H1 (cell line): ENCODE results near the gene INTU. TPM values are rescaled to one million over a fixed set of nuclear protein-coding genes. Genes with fewer than 3 reads are reported as not detected.

Experiments used
- CTCF ChIA-PET: fragments of 300-600 bp; sonication (Branson Sonifier 250); formaldehyde crosslinking; loops from one replicate; lab custom pipeline; 2021; ENCODE audit not compliant: partially characterized antibody; lab: Charles Lee
- POLR2A ChIA-PET: fragments of 300-600 bp; sonication (Branson Sonifier 250); formaldehyde crosslinking; loops from one replicate; lab custom pipeline; 2021; ENCODE audit warnings: inconsistent platforms; ENCODE audit not compliant: partially characterized antibody; lab: Charles Lee
- DNase-seq, 2 experiments: peaks; one replicate each; pipeline versions ENCODE4 v3.0.0 to v3.0.0-alpha.2; 2010 to 2022; ENCODE audit warnings: low spot score in 2 of 2, low read depth in 1 of 2, mixed read lengths in 1 of 2
- FAIRE-seq: peaks from 2 replicates; lab custom pipeline; 2011; peaks lifted over from hg19 to GRCh38; lab: Jason Lieb, UNC
- H2AFZ ChIP-seq: 2 replicates; pipeline ENCODE4 v1.8.1; 2012; ENCODE audit warnings: low read length, inconsistent platforms
- H2AK5ac ChIP-seq: 2 replicates; pipeline ENCODE4 v1.6.1; 2013; ENCODE audit warnings: low read depth, low read length
- H2BK120ac ChIP-seq: replicated peaks from 2 replicates; pipeline ENCODE3; 2013; ENCODE audit warnings: low read depth, low read length, inconsistent platforms
- H2BK12ac ChIP-seq: 2 replicates; pipeline ENCODE4 v1.6.1; 2013; ENCODE audit warnings: low read depth, low read length
- H2BK15ac ChIP-seq: 2 replicates; pipeline ENCODE4 v1.6.1; 2013; ENCODE audit warnings: low read length
- H2BK20ac ChIP-seq: 2 replicates; pipeline ENCODE4 v1.6.1; 2013; ENCODE audit warnings: low read length
- H2BK5ac ChIP-seq: 2 replicates; pipeline ENCODE4 v1.6.1; 2013; ENCODE audit warnings: low read depth, low read length
- H3K14ac ChIP-seq: 2 replicates; pipeline ENCODE4 v1.6.1; 2013; ENCODE audit warnings: inconsistent platforms; ENCODE audit not compliant: insufficient read length
- H3K18ac ChIP-seq: 2 replicates; pipeline ENCODE4 v1.6.1; 2013; ENCODE audit warnings: low read length; ENCODE audit errors: extremely low read depth
- H3K23ac ChIP-seq: 2 replicates; pipeline ENCODE4 v1.6.1; 2013; ENCODE audit warnings: inconsistent platforms; ENCODE audit not compliant: insufficient read length
- H3K23me2 ChIP-seq: 2 replicates; pipeline ENCODE4 v1.6.1; 2013; ENCODE audit warnings: low read depth, low read length
- H3K27ac ChIP-seq: 2 replicates; pipeline ENCODE4 v1.6.1; 2011; ENCODE audit warnings: low read depth, low read length, inconsistent platforms
- H3K27me3 ChIP-seq, 4 experiments: replicated peaks in 1 of 4; 1 replicate in 1 of 4; 2 replicates in 3 of 4; pipeline versions ENCODE4 v1.6.1 to v1.8.1; 2011 to 2013; ENCODE audit warnings: low read length in 3 of 4, mild to moderate bottlenecking in 3 of 4, inconsistent platforms in 2 of 4, mixed read lengths in 2 of 4, moderate library complexity in 1 of 4; ENCODE audit not compliant: control insufficient read depth in 3 of 4, insufficient read depth in 3 of 4; ENCODE audit errors: extremely low read depth in 1 of 4
- H3K36me3 ChIP-seq, 4 experiments: 2 replicates each; pipeline versions ENCODE4 v1.6.1 to v1.8.1; 2011 to 2013; ENCODE audit warnings: mild to moderate bottlenecking in 4 of 4, low read length in 3 of 4, moderate library complexity in 2 of 4, control low read depth in 1 of 4, inconsistent platforms in 1 of 4; ENCODE audit not compliant: insufficient read depth in 4 of 4, control insufficient read depth in 2 of 4
- H3K4ac ChIP-seq: replicated peaks from 2 replicates; pipeline ENCODE3; 2013; ENCODE audit warnings: low read length, low read depth, mixed read lengths, inconsistent platforms; ENCODE audit not compliant: insufficient read length
- H3K4me1 ChIP-seq, 4 experiments: replicated peaks in 1 of 4; 1 replicate in 1 of 4; 2 replicates in 3 of 4; pipeline versions ENCODE4 v1.6.1 to v1.8.1; 2011 to 2013; ENCODE audit warnings: low read length in 3 of 4, inconsistent platforms in 2 of 4, mixed read lengths in 1 of 4; ENCODE audit not compliant: insufficient read depth in 4 of 4, control insufficient read depth in 3 of 4
- H3K4me2 ChIP-seq, 2 experiments: 2 replicates each; pipeline versions ENCODE4 v1.6.1 to v1.8.1; 2011 to 2013; ENCODE audit warnings: low read depth in 2 of 2, low read length in 2 of 2, control low read depth in 1 of 2, inconsistent platforms in 1 of 2, mild to moderate bottlenecking in 1 of 2; ENCODE audit not compliant: insufficient read depth in 1 of 2
- H3K4me3 ChIP-seq, 4 experiments: fragments of 200-600, 300-600 bp in 1 of 4; sonication (generic), shearing (Covaris generic), sonication (Bioruptor Twin) in 1 of 4; 2 replicates each; pipeline versions ENCODE4 v1.5.1 to v1.8.1; 2011 to 2016; ENCODE audit warnings: low read length in 4 of 4, low read depth in 3 of 4, control low read depth in 2 of 4, inconsistent platforms in 2 of 4, mild to moderate bottlenecking in 2 of 4, mixed read lengths in 1 of 4, moderate library complexity in 1 of 4; ENCODE audit not compliant: insufficient read depth in 2 of 4; ENCODE audit errors: extremely low read depth in 1 of 4
- H3K56ac ChIP-seq: replicated peaks from 2 replicates; pipeline ENCODE3; 2013; ENCODE audit warnings: low read depth, mild to moderate bottlenecking, mixed read lengths, low read length, inconsistent platforms; ENCODE audit not compliant: insufficient read length
- H3K79me1 ChIP-seq: 2 replicates; pipeline ENCODE4 v1.6.1; 2013; ENCODE audit warnings: low read depth, low read length, control low read depth
- H3K79me2 ChIP-seq, 2 experiments: 2 replicates each; pipeline versions ENCODE4 v1.6.1 to v1.8.1; 2012 to 2013; ENCODE audit warnings: low read length in 2 of 2, mild to moderate bottlenecking in 2 of 2, inconsistent platforms in 1 of 2; ENCODE audit not compliant: insufficient read depth in 2 of 2, control insufficient read depth in 1 of 2
- H3K9ac ChIP-seq, 4 experiments: replicated peaks in 1 of 4; 1 replicate in 1 of 4; 2 replicates in 3 of 4; pipeline versions ENCODE4 v1.6.1 to v1.8.1; 2011 to 2013; ENCODE audit warnings: low read depth in 3 of 4, low read length in 3 of 4, control low read depth in 2 of 4, mild to moderate bottlenecking in 2 of 4, moderate library complexity in 2 of 4, inconsistent platforms in 1 of 4; ENCODE audit errors: extremely low read depth in 1 of 4
- H3K9me3 ChIP-seq, 2 experiments: 2 replicates each; pipeline versions ENCODE4 v1.6.1 to v1.8.1; 2012 to 2013; ENCODE audit warnings: mild to moderate bottlenecking in 2 of 2, moderate library complexity in 2 of 2, control low read depth in 1 of 2, inconsistent platforms in 1 of 2, low read depth in 1 of 2, low read length in 1 of 2, mixed read lengths in 1 of 2; ENCODE audit not compliant: insufficient read depth in 2 of 2
- H4K20me1 ChIP-seq, 2 experiments: replicated peaks in 1 of 2; 2 replicates each; pipeline versions ENCODE3 to v1.8.1; 2011 to 2013; ENCODE audit warnings: inconsistent platforms in 2 of 2, low read length in 2 of 2, mild to moderate bottlenecking in 1 of 2; ENCODE audit not compliant: insufficient read depth in 2 of 2, control insufficient read depth in 1 of 2
- H4K5ac ChIP-seq: 2 replicates; pipeline ENCODE4 v1.6.1; 2013; ENCODE audit warnings: low read length, low read depth, mixed read lengths, inconsistent platforms; ENCODE audit not compliant: insufficient read length
- H4K8ac ChIP-seq: 2 replicates; pipeline ENCODE4 v1.8.0; 2013; ENCODE audit warnings: mild to moderate bottlenecking, moderate library complexity, low read length, inconsistent platforms; ENCODE audit not compliant: insufficient read depth; ENCODE audit errors: extremely low read depth
- H4K91ac ChIP-seq: replicated peaks from 2 replicates; pipeline ENCODE3; 2013; ENCODE audit warnings: low read length, mixed read lengths, inconsistent platforms; ENCODE audit not compliant: insufficient read length
- WGBS, 2 experiments: shearing (Covaris generic) in 1 of 2; methylation state at CpG; one replicate each; pipeline versions ENCODE4 v1.1.6 to v1.1.7; 2013 to 2015; ENCODE audit warnings: low lambda C conversion rate in 2 of 2, mixed read lengths in 2 of 2, inconsistent platforms in 1 of 2, low coverage in 1 of 2, missing lambda C conversion rate in 1 of 2; ENCODE audit not compliant: insufficient replicate concordance in 2 of 2, insufficient coverage in 1 of 2, insufficient read length in 1 of 2; ENCODE audit errors: extremely low coverage in 1 of 2, missing lambda C conversion rate in 1 of 2; 5-methylcytosine and 5-hydroxymethylcytosine counted together
- polyA plus RNA-seq, 7 experiments: library from polyadenylated mRNA; depleted of rRNA in 3 of 7; stranded (reverse) in 5 of 7; unstranded in 2 of 7; fragments of >200 nt in 5 of 7; fragments of 200-250 nt in 2 of 7; gene quantifications; 1 replicate in 5 of 7; 2 replicates in 1 of 7; 4 replicates in 1 of 7; pipeline versions ENCODE4 v1.2.1 to v1.2.3, GENCODE V29; 2011 to 2013; ENCODE audit warnings: missing spikeins in 2 of 7, mixed read lengths in 2 of 7
- total RNA-seq: library from RNA; stranded (reverse); fragmentation: NEBNext Ultra II Directional; extraction: Animal tissue kit (Norgen Biotek cat#: 25700); gene quantifications from 2 replicates; pipeline ENCODE4 v1.2.1, GENCODE V29; 2021

The INTU gene
- total and polyA plus RNA-seq, 2 of the 8 experiments (the other 6 are each of a cell fraction or from before 2014, with no cell fraction given) = 6.0 to 15.1 TPM

DNA sequence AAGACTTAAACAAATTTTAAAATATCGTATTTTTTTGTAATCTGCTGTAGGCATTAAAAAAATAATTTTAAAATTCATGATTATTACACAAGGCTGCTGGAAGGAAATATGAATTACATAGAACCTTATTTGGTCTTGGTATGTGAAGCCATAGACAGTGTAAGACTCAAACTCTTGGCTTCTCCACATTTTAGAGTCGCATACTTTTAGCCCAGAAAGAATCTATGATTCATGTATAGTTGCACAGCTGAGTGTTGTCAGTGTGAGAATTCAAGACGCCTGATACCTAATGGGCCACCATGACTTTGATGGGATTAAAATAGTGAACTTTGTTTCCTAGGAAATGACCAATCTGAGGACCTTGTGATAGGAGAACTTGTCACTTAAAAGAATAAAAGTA lies 1.4 kb downstream of the INTU start:
- peaks cover 8% of the 10 kb centered on the region for H3K23me2 ChIP-seq
- no peak overlapping the region for H2BK5ac ChIP-seq
- H3K14ac ChIP-seq = no peak overlapping the region
- H3K4me1 ChIP-seq = peaks cover 0 to 4% (median 0%) of the 10 kb centered on the region in 4 experiments; a peak in 1 of 7 replicates
- H3K4me3 ChIP-seq = peak overlapping the region in 1 of 4 experiments; percentile 82; a peak in 1 of 8 replicates
- 79% methylated on average over 3 of the region's 3 CpGs; no CpG with 5 or more reads in 1 of the 2 experiments for WGBS, 2 experiments
- H4K20me1 ChIP-seq = no peaks in the 10 kb centered on the region
- no peak overlapping the region for H3K27ac ChIP-seq
- no peaks in the 10 kb centered on the region for H3K36me3 ChIP-seq
- no peaks in the 10 kb centered on the region for H3K9me3 ChIP-seq
- no peak overlapping the region for H4K5ac ChIP-seq
- CTCF ChIA-PET = interaction anchor here (1.3 kb wide), 2 partner anchors 10 to 149 kb away, joined by 3 to 4 read pairs; no protein-coding TSS in a partner anchor
- H2BK120ac ChIP-seq = no peak overlapping the region
- no peaks in the 10 kb centered on the region for H3K27me3 ChIP-seq
- H3K4ac ChIP-seq = no peak overlapping the region
- H2BK12ac ChIP-seq = no peak overlapping the region
- no peak overlapping the region for H2AK5ac ChIP-seq
- DNase-seq (no peak), FAIRE-seq (no peak)
- H3K9ac ChIP-seq = no peak overlapping the region
- H4K8ac ChIP-seq = no peak overlapping the region
- H3K79me1 ChIP-seq = no peaks in the 10 kb centered on the region; the same call in 1 of the 2 replicates
- no peak overlapping the region; a peak in 1 of 4 replicates for H3K4me2 ChIP-seq
- H3K79me2 ChIP-seq = peaks cover 0 to 29% of the 10 kb centered on the region in 2 experiments; a peak in 2 of 4 replicates
- POLR2A ChIA-PET = interaction anchor here (3.8 kb wide), 1 partner anchor 11 kb away, joined by 20 read pairs; no protein-coding TSS in a partner anchor
- H3K56ac ChIP-seq = no peak overlapping the region
- no peak overlapping the region for H2AFZ ChIP-seq
- H4K91ac ChIP-seq = no peak overlapping the region
- H2BK15ac ChIP-seq = no peak overlapping the region
- H3K23ac ChIP-seq = no peak overlapping the region
- H2BK20ac ChIP-seq = no peak overlapping the region
- H3K18ac ChIP-seq = no peak overlapping the region
